Lower leg skin (tissue), 4 donors: ENCODE results near the gene GPD2. TPM values are rescaled to one million over a fixed set of nuclear protein-coding genes. Genes with fewer than 3 reads are reported as not detected.

ENCODE experiments used
- DNase-seq, 2 donors: peaks; one replicate each; pipeline ENCODE4 v3.0.0-alpha.2; 2019; ENCODE audit warnings: low spot score in 2 of 2
- H3K4me3 ChIP-seq: fragments of 200-600 bp; sonication (generic); 2 replicates; pipeline ENCODE4 v1.5.1; 2017; ENCODE audit warnings: mild to moderate bottlenecking, low read depth; ENCODE audit not compliant: poor library complexity, severe bottlenecking
- CTCF ChIP-seq, 3 donors: fragments of 450-650 bp; IDR thresholded peaks; one replicate each; pipeline ENCODE4 v1.5.1; 2016; ENCODE audit warnings: antibody characterized with exemption in 3 of 3, mild to moderate bottlenecking in 3 of 3, moderate library complexity in 2 of 3
- POLR2A ChIP-seq, 2 donors: fragments of 450-650 bp; IDR thresholded peaks; one replicate each; pipeline ENCODE4 v1.6.1; 2016 to 2017; ENCODE audit warnings: antibody characterized with exemption in 2 of 2, mild to moderate bottlenecking in 1 of 2, moderate library complexity in 1 of 2
- WGBS, 2 donors: methylation state at CpG; one replicate each; pipeline ENCODE4 v1.1.5; 2018; 5-methylcytosine and 5-hydroxymethylcytosine counted together
- intact Hi-C: fragments of 100-400 bp; cut with DNase I; formaldehyde crosslinking; loops from one replicate; pipeline ENCODE4 v1.15.0; 2023; ENCODE audit warnings: low total_unique reads
- total RNA-seq, 4 donors: library from RNA; depleted of rRNA; stranded (reverse); fragments of >200 nt; gene quantifications; one replicate each; pipeline ENCODE4 v1.1.0, GENCODE V29; 2016

GPD2 gene
- total RNA-seq, 4 donors from 2014 or later, result 50.0 to 83.5 (median 64.6) TPM

GRCh38 chr2:156465573-156465972 lies 29.4 kb downstream of the GPD2 start:
- TF ChIP-seq CTCF (IDR thresholded peaks at IDR 0.05) (no peak), POLR2A (IDR thresholded peaks at IDR 0.05) (no peak)
- WGBS, 2 donors, result 57 to 67% methylated on average over 2 of the region's 2 CpGs
- no peak overlapping the region for H3K4me3 ChIP-seq
- intact Hi-C loops, result no loop called here
- no peak for DNase-seq

GRCh38 chr2:156466739-156467405 lies 30.7 kb downstream of the GPD2 start:
- H3K4me3 ChIP-seq, result no peak overlapping the region
- TF ChIP-seq CTCF (IDR thresholded peaks at IDR 0.05) (no peak), POLR2A (IDR thresholded peaks at IDR 0.05) (no peak)
- intact Hi-C loops, result no loop called here
- DNase-seq, result peak in 1 of 2 donors; percentile 40
- WGBS, 2 donors, result 9 to 14% methylated on average over 3 of the region's 3 CpGs

GRCh38 chr2:156470975-156471583 lies 34.9 kb downstream of the GPD2 start:
- intact Hi-C loops, result no loop called here
- DNase-seq, result no peak
- TF ChIP-seq POLR2A (IDR thresholded peaks at IDR 0.05), result no peak
- no peak for TF ChIP-seq CTCF (IDR thresholded peaks at IDR 0.05)
- no peak overlapping the region for H3K4me3 ChIP-seq
- WGBS, 2 donors, result 60 to 64% methylated on average over 8 of the region's 8 CpGs

GRCh38 chr2:156471762-156472161 lies 35.6 kb downstream of the GPD2 start:
- H3K4me3 ChIP-seq, result no peak overlapping the region
- intact Hi-C loops, result no loop called here
- TF ChIP-seq CTCF (IDR thresholded peaks at IDR 0.05) (no peak), POLR2A (IDR thresholded peaks at IDR 0.05) (no peak)
- DNase-seq, result no peak

GRCh38 chr2:156472686-156473085 lies 36.5 kb downstream of the GPD2 start:
- H3K4me3 ChIP-seq, result no peak overlapping the region
- no peak for TF ChIP-seq POLR2A (IDR thresholded peaks at IDR 0.05)
- no peak for TF ChIP-seq CTCF (IDR thresholded peaks at IDR 0.05)
- DNase-seq, result no peak
- intact Hi-C loops, result no loop called here

DNA sequence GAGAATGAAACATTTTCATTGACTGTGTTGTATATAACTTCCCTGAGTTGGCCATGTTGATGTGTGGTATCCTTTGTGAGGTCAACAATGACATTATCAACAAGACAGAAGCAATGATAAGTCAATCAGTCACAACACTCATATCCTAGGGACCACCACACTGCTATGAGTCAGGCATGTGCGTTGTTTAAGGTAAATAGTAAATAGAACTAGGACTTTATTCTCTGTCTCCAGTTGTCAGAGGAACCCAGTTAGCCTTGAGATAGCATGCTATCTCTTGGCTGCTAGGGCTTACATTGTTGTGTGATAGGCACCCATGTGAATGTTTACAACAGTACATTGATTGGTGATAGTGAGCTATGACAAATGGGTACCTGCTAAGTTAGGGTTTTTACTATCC lies 37.3 kb downstream of the GPD2 start:
- no peak overlapping the region for H3K4me3 ChIP-seq
- no peak for DNase-seq
- TF ChIP-seq POLR2A (IDR thresholded peaks at IDR 0.05) (no peak), CTCF (IDR thresholded peaks at IDR 0.05) (no peak)
- 91 to 100% methylated on average over 1 of the region's 1 CpG for WGBS, 2 donors
- intact Hi-C loops, result no loop called here
